Stimulated activated naive CD4-positive, alpha-beta T cell treated with Interleukin-2 at 50 U/mL for 16 hours (primary cell): Measurements from ENCODE around the gene ETDC.

Experiments used
- DNase-seq: peaks from one replicate; lab custom pipeline; 2025; lab: John Stamatoyannopoulos, UW

The ETDC gene

DNA sequence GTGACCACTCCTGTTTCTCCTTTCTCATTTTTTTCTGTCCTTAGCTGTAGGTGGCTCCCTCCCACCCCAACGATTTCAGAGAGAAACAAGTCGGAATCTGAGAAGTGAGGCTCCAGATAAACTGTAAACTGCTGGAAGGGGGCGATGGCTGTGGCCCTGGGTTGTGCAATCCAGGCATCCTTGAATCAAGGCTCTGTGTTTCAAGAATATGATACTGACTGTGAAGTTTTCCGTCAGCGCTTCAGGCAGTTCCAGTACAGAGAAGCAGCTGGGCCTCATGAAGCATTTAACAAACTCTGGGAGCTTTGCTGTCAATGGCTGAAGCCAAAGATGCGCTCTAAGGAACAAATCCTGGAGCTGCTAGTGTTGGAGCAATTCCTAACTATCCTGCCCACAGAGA lies 37.7 kb downstream of the ETDC start:
- DNase-seq = no peak

DNA sequence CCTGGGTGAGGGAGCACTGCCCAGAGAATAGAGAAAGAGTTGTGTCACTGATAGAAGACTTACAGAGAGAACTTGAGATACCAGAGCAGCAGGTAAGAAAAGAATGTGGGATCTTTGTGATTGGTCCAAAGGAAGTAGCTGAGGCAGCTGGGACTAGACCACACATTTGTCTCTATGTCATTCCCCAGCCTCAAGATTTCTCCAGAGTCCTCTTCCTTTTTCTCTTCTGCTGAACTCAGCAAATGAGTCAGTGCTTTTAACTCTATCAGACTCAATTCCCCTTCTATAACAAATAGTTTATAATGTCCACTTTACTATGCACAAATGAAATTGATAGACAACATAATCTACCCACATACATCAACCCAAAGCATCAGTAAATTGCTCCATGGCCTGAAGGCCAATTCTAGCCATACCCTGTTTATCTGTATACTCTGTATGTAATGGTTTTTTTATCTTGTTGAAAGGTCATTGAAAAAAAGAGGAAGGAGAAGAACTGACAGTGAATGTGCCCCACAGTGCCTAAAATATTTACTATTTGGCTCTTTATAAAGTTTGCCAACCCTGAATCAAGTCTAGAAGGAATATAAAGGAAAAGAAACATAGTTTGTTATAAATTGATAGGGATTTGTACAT lies 38.2 kb downstream of the ETDC start:
- DNase-seq = no peak

- no peak for DNase-seq
These were observed 45.0 kb downstream of the ETDC start for GRCh38 chrX:135354288-135354687.
